Esophagus muscularis mucosa (tissue), 3 donors: ENCODE measurements around the gene DPP7.

ENCODE experiments used
- POLR2A ChIP-seq: fragments of 450-650 bp; IDR thresholded peaks from one replicate; pipeline ENCODE4 v1.6.1; 2017; ENCODE audit warnings: antibody characterized with exemption, moderate library complexity, mild to moderate bottlenecking, low read depth
- TF ChIP-seq, protein P1 (sequence below), 3 experiments: fragments of 200-600 bp in 2 of 3; fragments of 450-650 bp in 1 of 3; sonication (generic) in 2 of 3; IDR thresholded peaks; one replicate each; pipeline ENCODE4 v1.5.1; 2017 to 2019; ENCODE audit warnings: antibody characterized with exemption in 3 of 3, mild to moderate bottlenecking in 2 of 3, moderate library complexity in 1 of 3

DNA sequence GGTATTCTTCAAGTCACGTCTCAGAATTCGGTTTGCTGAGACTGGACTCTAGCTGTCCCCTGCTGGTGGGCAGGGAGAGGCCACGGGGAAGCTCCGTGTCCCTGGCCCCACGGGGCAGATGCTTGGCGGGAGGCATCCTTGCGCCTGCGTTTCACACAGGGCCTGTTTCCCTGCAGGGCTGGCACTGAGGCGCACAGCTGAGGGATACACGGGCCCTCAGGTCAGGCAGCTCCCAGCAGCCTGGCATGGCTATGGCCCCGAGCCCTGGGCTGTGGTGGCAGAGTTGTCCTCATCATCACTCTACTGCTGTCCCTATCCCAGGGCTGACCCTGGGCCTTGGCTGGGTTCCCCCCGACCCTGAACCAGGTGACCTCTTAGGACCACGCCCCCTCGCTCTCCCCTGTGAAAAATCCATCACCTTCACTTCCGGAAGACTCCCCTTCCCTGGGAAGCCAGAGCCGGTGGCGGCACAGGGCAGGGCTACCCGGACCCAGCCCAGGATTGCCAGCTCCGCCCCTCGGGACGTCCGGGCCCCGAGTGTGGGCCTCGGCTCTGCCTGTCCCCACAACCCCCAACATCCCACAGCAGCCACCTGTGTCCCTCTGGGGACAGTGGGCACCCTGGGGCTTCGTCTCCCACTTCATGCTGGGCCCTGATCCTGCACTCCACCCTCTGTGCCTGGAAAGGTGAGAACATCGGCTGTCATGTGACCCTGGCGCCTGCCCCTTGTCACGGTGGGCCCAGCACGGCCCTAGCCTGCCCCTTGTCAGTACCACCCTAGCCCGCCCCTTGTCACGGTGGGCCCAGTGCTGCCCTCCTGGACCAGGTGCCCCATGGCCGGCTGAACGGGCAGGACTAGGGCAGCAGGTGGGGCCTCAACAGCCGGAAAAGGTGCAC, 5.0 kb downstream of the DPP7 start:
- TF ChIP-seq, protein P1, sequence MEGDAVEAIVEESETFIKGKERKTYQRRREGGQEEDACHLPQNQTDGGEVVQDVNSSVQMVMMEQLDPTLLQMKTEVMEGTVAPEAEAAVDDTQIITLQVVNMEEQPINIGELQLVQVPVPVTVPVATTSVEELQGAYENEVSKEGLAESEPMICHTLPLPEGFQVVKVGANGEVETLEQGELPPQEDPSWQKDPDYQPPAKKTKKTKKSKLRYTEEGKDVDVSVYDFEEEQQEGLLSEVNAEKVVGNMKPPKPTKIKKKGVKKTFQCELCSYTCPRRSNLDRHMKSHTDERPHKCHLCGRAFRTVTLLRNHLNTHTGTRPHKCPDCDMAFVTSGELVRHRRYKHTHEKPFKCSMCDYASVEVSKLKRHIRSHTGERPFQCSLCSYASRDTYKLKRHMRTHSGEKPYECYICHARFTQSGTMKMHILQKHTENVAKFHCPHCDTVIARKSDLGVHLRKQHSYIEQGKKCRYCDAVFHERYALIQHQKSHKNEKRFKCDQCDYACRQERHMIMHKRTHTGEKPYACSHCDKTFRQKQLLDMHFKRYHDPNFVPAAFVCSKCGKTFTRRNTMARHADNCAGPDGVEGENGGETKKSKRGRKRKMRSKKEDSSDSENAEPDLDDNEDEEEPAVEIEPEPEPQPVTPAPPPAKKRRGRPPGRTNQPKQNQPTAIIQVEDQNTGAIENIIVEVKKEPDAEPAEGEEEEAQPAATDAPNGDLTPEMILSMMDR (IDR thresholded peaks at IDR 0.05), result no peak
- no peak for TF ChIP-seq POLR2A
